ENCODE measurements around the gene BAG3.
"Not testable (repeated sequence)": the region's sequence is repeated elsewhere in the genome, so short reads cannot be mapped to it uniquely, and the experiment has no call there.

The BAG3 gene

DNA sequence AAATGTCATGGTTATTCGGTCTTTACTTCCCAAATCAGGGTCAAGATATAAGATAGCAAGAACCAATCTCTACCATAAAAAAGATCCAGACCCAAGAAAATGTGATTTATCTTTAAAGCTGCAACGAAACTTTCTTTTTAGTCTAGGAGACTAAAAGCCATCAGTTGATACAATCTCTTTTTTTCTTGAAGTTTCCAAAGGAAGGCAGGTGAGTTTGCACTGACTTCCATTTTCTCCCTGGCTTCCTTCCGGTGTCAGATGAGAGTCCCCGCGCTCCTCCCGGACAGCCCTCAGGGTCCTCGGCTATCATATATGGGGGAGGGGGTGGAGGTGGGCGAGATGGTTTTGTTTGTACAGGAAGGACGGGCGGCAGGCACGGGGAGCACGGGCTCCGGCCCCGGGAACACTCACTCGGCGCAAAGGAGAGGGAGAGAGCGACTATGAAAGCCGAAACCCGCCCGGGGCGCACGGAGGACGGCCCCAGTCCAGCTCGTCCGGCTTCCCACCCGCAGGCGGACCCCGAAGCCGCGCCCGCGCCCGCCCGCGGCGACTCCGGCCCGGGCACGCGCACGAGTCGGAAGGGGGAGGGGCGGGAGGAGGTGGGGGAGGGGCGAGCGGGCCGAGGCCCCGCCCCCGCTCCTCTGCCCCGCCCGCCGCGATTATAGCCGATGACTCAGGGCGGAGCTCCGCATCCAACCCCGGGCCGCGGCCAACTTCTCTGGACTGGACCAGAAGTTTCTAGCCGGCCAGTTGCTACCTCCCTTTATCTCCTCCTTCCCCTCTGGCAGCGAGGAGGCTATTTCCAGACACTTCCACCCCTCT, at the start of gene BAG3:
Gene BAG3, plus strand, starts transcription at position 689 of the 822 bp plus-strand sequence. CDS start 296 bp downstream, outside the sequence.
- DNase-seq (peak; percentile 75 to 78), ATAC-seq (peak; percentile 77)
- peaks cover 43% of the 10 kb centered on the region for H3K4me1 Mint-ChIP-seq
- H3K27me3 Mint-ChIP-seq, result no peaks in the 10 kb centered on the region
- peak within 1 kb of the TSS; percentile 97 to 99 for H3K4me3 Mint-ChIP-seq
- H3K27ac Mint-ChIP-seq, result peak within 1 kb of the TSS; percentile 98 to 99
- peaks cover 0 to 4% of the 10 kb centered on the region in 2 donors for H3K9me3 Mint-ChIP-seq

DNA sequence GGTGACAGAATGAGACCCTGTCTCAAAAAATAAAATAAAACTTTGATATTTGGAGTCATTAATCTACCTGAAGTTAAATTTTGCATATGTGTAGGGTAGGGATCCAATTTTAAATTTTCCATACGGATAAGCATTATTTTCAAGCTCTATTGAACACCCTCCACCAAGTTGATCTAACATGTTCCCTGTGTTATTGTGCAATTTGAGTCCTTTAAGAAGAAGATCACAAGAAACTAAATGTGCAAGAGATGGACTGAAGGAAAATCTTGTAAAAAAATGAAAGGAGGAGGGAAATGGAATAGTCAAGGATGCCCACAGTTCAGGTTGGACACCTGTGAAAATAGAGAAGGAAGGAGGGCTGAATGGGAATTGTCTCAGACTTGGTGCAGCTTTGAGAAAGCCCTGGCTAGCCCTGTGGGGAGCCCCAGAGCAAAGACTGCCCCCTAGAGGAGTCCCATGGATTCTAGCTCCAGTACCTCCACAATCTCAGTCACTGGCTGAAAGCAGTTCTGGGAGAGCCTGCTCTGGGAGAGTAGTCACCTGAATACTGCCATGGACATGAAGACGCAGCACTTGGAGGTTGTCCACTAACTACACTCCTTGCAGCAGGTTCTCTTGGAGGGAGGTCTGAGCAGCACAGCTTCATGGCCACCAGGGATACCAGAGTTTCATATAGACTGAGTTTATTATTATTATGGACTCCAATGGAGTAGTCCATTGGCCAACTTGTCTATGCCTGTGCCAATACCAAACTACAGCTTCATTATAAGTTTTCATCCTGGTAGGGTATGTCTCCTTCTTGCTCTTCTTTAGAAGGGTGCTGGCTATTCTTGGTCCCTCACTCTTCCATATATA, 48.7 kb upstream of the BAG3 start:
- Mint-ChIP-seq H3K27ac (no peak overlapping the region), H3K9me3 (peaks cover 0 to 5% of the 10 kb centered on the region in 2 donors), H3K4me3 (no peak overlapping the region), H3K4me1 (peaks cover 5% of the 10 kb centered on the region), H3K27me3 (no peaks in the 10 kb centered on the region)
- DNase-seq (peak; percentile 22 to 28), ATAC-seq (peak; percentile 85)

- peaks cover 12% of the 10 kb centered on the region for H3K4me1 Mint-ChIP-seq
- H3K27ac Mint-ChIP-seq, result no peak overlapping the region
- H3K9me3 Mint-ChIP-seq, result no peaks in the 10 kb centered on the region
- DNase-seq (no peak), ATAC-seq (no peak)
- H3K27me3 Mint-ChIP-seq, result peaks cover 9% of the 10 kb centered on the region
- no peak overlapping the region for H3K4me3 Mint-ChIP-seq
Measured at GRCh38 chr10:119604468-119604867, 46.7 kb upstream of the BAG3 start.

GRCh38 chr10:119608316-119609155, 42.6 kb upstream of the BAG3 start:
- peak overlapping the region in 1 of 2 donors; percentile 21 for H3K27ac Mint-ChIP-seq
- peak overlapping the region; percentile 27 to 28 for H3K4me3 Mint-ChIP-seq
- peaks cover 12% of the 10 kb centered on the region for H3K4me1 Mint-ChIP-seq
- DNase-seq (peak in 1 of 2 donors; percentile 18), ATAC-seq (peak; percentile 63)
- peaks cover 9% of the 10 kb centered on the region for H3K27me3 Mint-ChIP-seq
- H3K9me3 Mint-ChIP-seq, result no peaks in the 10 kb centered on the region

- H3K4me1 Mint-ChIP-seq, result peaks cover 12% of the 10 kb centered on the region
- no peak overlapping the region for H3K27ac Mint-ChIP-seq
- peaks cover 9% of the 10 kb centered on the region for H3K27me3 Mint-ChIP-seq
Measured at GRCh38 chr10:119609516-119609915, 41.7 kb upstream of the BAG3 start.

GRCh38 chr10:119611433-119611832, 39.7 kb upstream of the BAG3 start:
- H3K9me3 Mint-ChIP-seq, result no peaks in the 10 kb centered on the region
- ATAC-seq (no peak), DNase-seq (no peak)
- H3K27me3 Mint-ChIP-seq, result peaks cover 9% of the 10 kb centered on the region
- H3K4me3 Mint-ChIP-seq, result no peak overlapping the region
- peaks cover 12% of the 10 kb centered on the region for H3K4me1 Mint-ChIP-seq
- H3K27ac Mint-ChIP-seq, result no peak overlapping the region

More at GRCh38 chr10:119609516-119609915, 41.7 kb upstream of the BAG3 start:
- Mint-ChIP-seq H3K4me3 (no peak overlapping the region), H3K9me3 (no peaks in the 10 kb centered on the region)
- ATAC-seq (no peak), DNase-seq (no peak)

- ATAC-seq, result no peak
- H3K4me1 Mint-ChIP-seq, result peaks cover 5% of the 10 kb centered on the region
- H3K27ac Mint-ChIP-seq, result no peak overlapping the region
- no peak for DNase-seq
- H3K27me3 Mint-ChIP-seq, result peaks cover 7% of the 10 kb centered on the region
- no peak overlapping the region for H3K4me3 Mint-ChIP-seq
- H3K9me3 Mint-ChIP-seq, result no peaks in the 10 kb centered on the region
Measured at GRCh38 chr10:119613741-119614140, 37.4 kb upstream of the BAG3 start.

DNA sequence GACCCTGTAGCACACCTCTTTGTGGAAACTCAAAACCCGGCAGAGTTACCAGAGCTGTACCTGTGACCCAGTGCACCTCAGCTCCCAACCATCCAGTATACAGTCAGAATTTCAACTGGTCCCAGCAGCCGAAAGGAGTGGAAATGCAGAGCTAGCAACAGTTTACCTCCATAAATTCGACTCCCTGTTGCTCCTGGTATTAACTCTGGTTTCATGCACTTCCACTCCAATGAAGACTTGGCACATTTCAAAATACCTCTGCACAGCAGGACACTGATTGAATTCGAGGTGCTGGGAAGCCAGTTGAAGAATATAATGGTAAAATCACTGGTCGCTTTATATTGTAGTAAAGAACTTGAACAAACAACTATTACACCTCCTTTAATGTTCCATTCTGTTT, 36.5 kb upstream of the BAG3 start:
- Mint-ChIP-seq H3K4me1 (no peaks in the 10 kb centered on the region), H3K27ac (no peak overlapping the region), H3K27me3 (no peaks in the 10 kb centered on the region)

GRCh38 chr10:119616882-119617570, 34.2 kb upstream of the BAG3 start:
- Mint-ChIP-seq H3K4me3 (no peak overlapping the region), H3K9me3 (no peaks in the 10 kb centered on the region), H3K4me1 (peaks cover 11% of the 10 kb centered on the region), H3K27me3 (no peaks in the 10 kb centered on the region), H3K27ac (no peak overlapping the region)
- no peak for ATAC-seq
- DNase-seq, result no peak

More for the DNA sequence above, 36.5 kb upstream of the BAG3 start:
- ATAC-seq, result no peak
- DNase-seq, result no peak
- no peak overlapping the region for H3K4me3 Mint-ChIP-seq
- no peaks in the 10 kb centered on the region for H3K9me3 Mint-ChIP-seq

- Mint-ChIP-seq H3K4me1 (peaks cover 11% of the 10 kb centered on the region), H3K4me3 (no peak overlapping the region), H3K27ac (no peak overlapping the region), H3K9me3 (no peaks in the 10 kb centered on the region), H3K27me3 (no peaks in the 10 kb centered on the region)
- no peak for DNase-seq
- no peak for ATAC-seq
Measured at GRCh38 chr10:119619215-119619614, 32.0 kb upstream of the BAG3 start.

- H3K9me3 Mint-ChIP-seq, H3K27ac Mint-ChIP-seq, H3K4me3 Mint-ChIP-seq, H3K27me3 Mint-ChIP-seq, DNase-seq, ATAC-seq: not testable (repeated sequence)
- H3K4me1 Mint-ChIP-seq, result peaks cover 11% of the 10 kb centered on the region
Measured at GRCh38 chr10:119619811-119620210, 31.4 kb upstream of the BAG3 start.

- H3K27ac Mint-ChIP-seq, result no peak overlapping the region
Measured at GRCh38 chr10:119620241-119621077, 30.7 kb upstream of the BAG3 start.

DNA sequence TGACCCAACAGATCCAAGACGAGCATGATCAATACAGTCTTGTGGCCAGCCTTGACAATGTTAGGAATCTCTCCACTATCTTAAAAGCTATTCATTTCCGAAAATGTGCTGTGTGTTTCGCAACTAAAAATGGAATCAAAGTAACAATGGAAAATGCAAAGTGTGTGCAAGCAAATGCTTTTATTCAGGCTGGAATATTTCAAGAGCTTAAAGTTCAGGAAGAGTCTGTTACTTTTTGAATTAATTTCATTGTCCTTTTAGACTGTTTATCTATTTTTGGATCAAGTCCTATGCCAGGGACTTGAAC, 30.1 kb upstream of the BAG3 start:
- no peak for DNase-seq
- H3K9me3 Mint-ChIP-seq, result no peaks in the 10 kb centered on the region
- no peak for ATAC-seq
- peaks cover 11% of the 10 kb centered on the region for H3K4me1 Mint-ChIP-seq
- H3K27ac Mint-ChIP-seq, result no peak overlapping the region
- no peaks in the 10 kb centered on the region for H3K27me3 Mint-ChIP-seq
- H3K4me3 Mint-ChIP-seq, result no peak overlapping the region

More at GRCh38 chr10:119620241-119621077, 30.7 kb upstream of the BAG3 start:
- Mint-ChIP-seq H3K4me1 (peaks cover 11% of the 10 kb centered on the region), H3K9me3 (no peaks in the 10 kb centered on the region), H3K27me3 (no peaks in the 10 kb centered on the region), H3K4me3 (no peak overlapping the region)
- ATAC-seq, result peak; percentile 52
- DNase-seq, result no peak
